ENCODE results near the gene YAE1. TPM values are rescaled to one million over a fixed set of nuclear protein-coding genes. Genes with fewer than 3 reads are reported as not detected.

YAE1 gene
- total and polyA plus RNA-seq, 2 of the 13 experiments (the other 11 are each of a cell fraction or from before 2014, with no cell fraction given), result 18.7 to 28.3 TPM

- no peak for TF ChIP-seq PAXIP1 (CRISPR knock-in tag; conservative IDR thresholded peaks at IDR 0.05)
Observed at GRCh38 chr7:39587393-39587792, 21.2 kb downstream of the YAE1 start (continued).

- 77% methylated on average over 5 of the region's 5 CpGs for WGBS (ENCODE audit: low lambda C conversion rate)
- Histone ChIP-seq H3K4me1 (ENCODE audit: insufficient read depth, low read length) (no peaks in the 10 kb centered on the region), H3K4me3 (replicated peaks in 1 of 3; ENCODE audit: insufficient read depth in 1 of 3, low read depth in 2 of 3, low read length in 3 of 3) (no peak overlapping the region), H4K20me1 (ENCODE audit: insufficient read depth, low read length) (no peaks in the 10 kb centered on the region), H3K27me3 (ENCODE audit: control insufficient read depth in 1 of 2, insufficient read depth in 2 of 2, low read length in 2 of 2) (no peaks in the 10 kb centered on the region), H2AFZ (ENCODE audit: low read length) (no peak overlapping the region), H3K9me3 (ENCODE audit: low read length) (no peaks in the 10 kb centered on the region), H3K79me2 (ENCODE audit: insufficient read depth, low read length) (no peaks in the 10 kb centered on the region), H3K4me2 (ENCODE audit: low read depth, low read length) (no peak overlapping the region), H3K36me3 (replicated peaks in 1 of 2; ENCODE audit: control insufficient read depth in 1 of 2, insufficient read depth in 2 of 2, low read length in 2 of 2) (no peaks in the 10 kb centered on the region), H3K27ac (ENCODE audit: extremely low read length, insufficient read depth, low read length) (no peak overlapping the region), H3K9ac (ENCODE audit: insufficient read depth, low read depth, low read length) (no peak overlapping the region)
- no peak for TF ChIP-seq POLR2A (IDR thresholded peaks at IDR 0.05; ENCODE audit: insufficient read depth in 1 of 2, low read depth in 2 of 2, low read length in 2 of 2)
- no peak for TF ChIP-seq ZBTB34 (CRISPR knock-in tag; IDR thresholded peaks at IDR 0.05)
- TF ChIP-seq ZNF281 (CRISPR knock-in tag; IDR thresholded peaks at IDR 0.05; ENCODE audit: borderline replicate concordance), result no peak
- TF ChIP-seq GRHL1 (CRISPR knock-in tag; conservative IDR thresholded peaks at IDR 0.05), result no peak
- TF ChIP-seq LCORL (IDR thresholded peaks at IDR 0.05), result no peak
- no peak for TF ChIP-seq LCORL (CRISPR knock-in tag; IDR thresholded peaks at IDR 0.05)
- TF ChIP-seq ZNF20 (CRISPR knock-in tag; IDR thresholded peaks at IDR 0.05), result no peak
- TF ChIP-seq ZNF251 (CRISPR knock-in tag; IDR thresholded peaks at IDR 0.05), result no peak
- no peak for TF ChIP-seq HOXA5 (CRISPR knock-in tag; IDR thresholded peaks at IDR 0.05)
- intact Hi-C loops (cut with micrococcal nuclease; ENCODE audit: unreplicated experiment), result loop anchor here (10.0 kb wide), 1 partner anchor 456 kb away; no protein-coding TSS in a partner anchor
- in situ Hi-C loops (cut with HindIII; ENCODE audit: extremely low pct_ligation_motif_present, low pct_unique_long_range_greater_than_20kb), result no loop called here
- no TSS peak for BruUV-seq (replicated peaks)
- DNase-seq (ENCODE audit: low spot score) (no peak), FAIRE-seq (no peak), ATAC-seq (no peak)
- POLR2A ChIA-PET, result no interaction called here
- CTCF ChIA-PET (ENCODE audit: low intra/inter-chr PET ratio, low total read pairs), result no interaction called here
Observed at GRCh38 chr7:39588416-39588815, 22.2 kb downstream of the YAE1 start.

Measured in HepG2 (cell line).